NCI-H128 (cell line): ENCODE data around the gene KLHL4.
"Not testable (repeated sequence)": the region's sequence is repeated elsewhere in the genome, so short reads cannot be mapped to it uniquely, and the experiment has no call there.

ENCODE experiments used
- DNase-seq: peaks from one replicate; lab custom pipeline; 2025; ENCODE audit not compliant: unreplicated experiment; lab: John Stamatoyannopoulos, UW

KLHL4 gene

DNA sequence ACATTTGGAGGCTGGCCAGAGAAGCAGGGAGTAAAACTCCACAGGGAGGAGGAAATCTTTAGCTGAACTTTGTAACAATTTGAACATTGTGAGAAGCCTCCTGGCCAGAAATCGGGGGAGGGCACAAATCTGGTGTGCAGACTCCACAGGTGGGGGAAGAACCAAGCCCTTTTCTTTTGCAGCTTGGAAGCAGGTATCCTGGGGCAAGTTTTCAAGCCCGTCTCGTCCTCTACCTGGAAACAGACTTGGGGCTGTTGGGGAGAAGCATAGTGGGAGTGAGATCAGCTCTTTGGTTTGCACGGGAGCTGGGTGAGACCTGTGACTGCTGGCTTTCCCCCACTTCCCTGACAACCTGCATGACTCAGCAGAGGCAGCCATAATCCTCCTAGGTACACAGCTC lies 123.8 kb downstream of the KLHL4 start:
- DNase-seq = not testable (repeated sequence)

- no peak for DNase-seq
Measured at GRCh38 chrX:87661761-87662160, 144.2 kb downstream of the KLHL4 start.

DNA sequence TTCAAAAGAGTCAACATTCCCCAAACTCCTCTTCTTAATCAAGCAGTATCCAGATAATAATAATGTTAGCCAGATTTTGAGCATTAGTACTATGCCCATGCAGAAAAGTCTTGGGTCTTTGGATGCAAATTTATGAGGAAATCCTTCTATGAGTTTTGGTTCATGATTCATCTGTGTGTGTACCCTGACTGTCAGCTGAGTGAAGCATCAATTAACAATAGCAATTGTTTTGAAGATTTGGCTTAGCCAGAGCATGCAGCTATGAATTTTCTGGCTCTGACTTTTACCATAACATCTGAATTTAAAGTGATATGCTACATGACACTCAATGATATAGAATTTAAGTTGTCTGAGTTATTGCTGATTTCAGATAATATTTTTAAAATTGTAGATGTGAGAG lies 145.8 kb downstream of the KLHL4 start:
- no peak for DNase-seq

GRCh38 chrX:87664381-87664780 lies 146.8 kb downstream of the KLHL4 start:
- DNase-seq = no peak

DNA sequence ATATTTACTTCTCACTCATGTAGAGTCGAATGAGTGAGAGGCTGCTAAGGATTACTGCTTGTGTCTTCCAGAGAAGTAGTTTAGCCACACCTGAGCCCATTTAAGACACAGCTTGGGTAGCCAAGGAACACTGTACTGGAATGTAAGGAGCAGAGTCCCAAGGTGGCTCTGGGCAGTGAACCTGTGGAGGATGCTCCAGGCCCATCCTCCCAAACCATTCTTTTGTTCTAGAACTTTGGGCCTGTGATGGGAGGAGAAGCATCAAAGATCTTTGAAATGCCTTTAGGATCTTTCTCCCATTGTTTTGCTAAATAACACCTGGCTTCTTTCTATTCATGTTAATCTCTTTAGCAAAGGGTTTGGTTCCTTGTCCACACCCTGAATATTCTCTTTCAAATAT lies 162.2 kb downstream of the KLHL4 start:
- DNase-seq = no peak

GRCh38 chrX:87687703-87688102 lies 170.1 kb downstream of the KLHL4 start:
- no peak for DNase-seq

GRCh38 chrX:87688113-87688748 lies 170.6 kb downstream of the KLHL4 start:
- not testable (repeated sequence) for DNase-seq

DNA sequence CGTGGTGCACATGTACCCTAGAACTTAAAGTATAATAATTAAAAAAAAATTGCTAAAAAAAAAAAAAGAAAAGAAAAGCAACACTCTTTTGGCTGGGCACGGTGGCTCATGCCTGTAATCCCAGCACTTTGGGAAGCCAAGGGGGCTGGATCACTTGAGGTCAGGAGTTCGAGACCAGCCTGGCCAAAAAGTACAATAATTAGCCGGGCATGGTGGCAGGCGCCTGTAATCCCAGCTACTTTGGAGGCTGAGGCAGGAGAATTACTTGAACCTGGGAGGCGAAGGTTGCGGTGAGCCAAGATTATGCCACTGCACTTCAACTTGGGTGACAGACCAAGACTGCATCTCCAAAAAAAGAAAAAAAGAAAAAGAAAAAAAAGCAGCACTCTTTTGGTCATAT lies 171.6 kb downstream of the KLHL4 start:
- not testable (repeated sequence) for DNase-seq

GRCh38 chrX:87693204-87693603 lies 175.6 kb downstream of the KLHL4 start:
- no peak for DNase-seq

- DNase-seq = no peak
Measured at GRCh38 chrX:87697409-87697808, 179.8 kb downstream of the KLHL4 start.

DNA sequence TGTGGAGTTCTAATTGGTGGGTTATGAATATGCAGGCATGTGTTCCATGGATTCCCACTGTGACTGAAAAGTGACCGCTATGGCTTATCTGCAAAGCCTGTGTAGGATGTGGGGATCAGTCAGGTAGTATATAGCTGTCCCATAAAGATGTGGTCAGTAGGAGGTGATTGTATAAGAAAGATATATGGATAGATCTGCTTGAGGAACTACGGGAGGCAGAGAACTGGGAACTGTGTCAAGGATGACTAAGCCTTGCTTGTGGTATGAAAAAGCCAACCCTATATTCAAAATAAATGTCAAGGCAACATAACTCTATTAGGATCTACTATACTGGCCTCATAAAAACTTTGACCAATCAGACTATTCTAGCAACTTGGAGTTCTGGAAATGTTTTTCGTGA lies 185.2 kb downstream of the KLHL4 start:
- DNase-seq = no peak

- DNase-seq = not testable (repeated sequence)
Measured at GRCh38 chrX:87703469-87703868, 185.9 kb downstream of the KLHL4 start.

- DNase-seq = no peak
Measured at GRCh38 chrX:87706134-87706533, 188.5 kb downstream of the KLHL4 start.

DNA sequence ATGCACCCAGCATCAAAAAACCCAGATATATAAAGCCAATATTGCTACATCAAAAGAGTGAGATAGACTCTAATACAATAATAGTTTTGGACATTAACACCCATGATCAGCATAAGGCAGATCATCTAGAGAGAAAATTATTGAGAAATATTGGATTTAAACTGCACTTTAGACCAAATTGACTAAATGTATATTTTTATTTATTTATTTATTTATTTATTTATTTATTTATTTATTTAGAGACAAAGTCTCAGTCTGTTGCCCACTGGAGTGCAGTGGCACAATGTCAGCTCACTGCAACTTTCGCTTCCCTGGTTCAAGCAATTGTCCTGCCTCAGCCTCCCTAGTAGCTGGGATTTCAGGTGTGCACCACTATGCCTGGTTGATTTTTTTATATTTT lies 193.0 kb downstream of the KLHL4 start:
- no peak for DNase-seq
